ENCODE measurements around the gene VAT1.
"Not testable (repeated sequence)": the region's sequence is repeated elsewhere in the genome, so short reads cannot be mapped to it uniquely, and the experiment has no call there.

Gene VAT1

GRCh38 chr17:42997390-42997983 lies 24.7 kb downstream of the VAT1 start:
- DNase-seq (ENCODE audit: insufficient read length, low spot score) (no peak), FAIRE-seq (peak; percentile 48)
- no peak for TF ChIP-seq SPI1 (IDR thresholded peaks at IDR 0.05; ENCODE audit: low read depth, low read length)

GRCh38 chr17:42993913-42994312 lies 28.3 kb downstream of the VAT1 start:
- not testable (repeated sequence) for FAIRE-seq; DNase-seq (ENCODE audit: insufficient read length, low spot score)

GRCh38 chr17:42992872-42993271 lies 29.3 kb downstream of the VAT1 start:
- DNase-seq (ENCODE audit: insufficient read length, low spot score) (no peak), FAIRE-seq (no peak)
- TF ChIP-seq TAF1 (IDR thresholded peaks at IDR 0.05; ENCODE audit: low read depth, low read length) (no peak), POLR2AphosphoS5 (IDR thresholded peaks at IDR 0.05; ENCODE audit: low read depth, low read length) (no peak), PAX5 (IDR thresholded peaks at IDR 0.05; ENCODE audit: insufficient read depth, low read length, severe bottlenecking) (no peak)

GRCh38 chr17:42991471-42991870 lies 30.7 kb downstream of the VAT1 start:
- no peak for FAIRE-seq

GRCh38 chr17:42989726-42990652 lies 32.2 kb downstream of the VAT1 start:
- TF ChIP-seq TAF1 (IDR thresholded peaks at IDR 0.05; ENCODE audit: low read depth, low read length) (no peak), PAX5 (IDR thresholded peaks at IDR 0.05; ENCODE audit: insufficient read depth, low read length, severe bottlenecking) (no peak), POLR2A (IDR thresholded peaks at IDR 0.05; ENCODE audit: low read depth, low read length) (no peak), POLR2AphosphoS5 (IDR thresholded peaks at IDR 0.05; ENCODE audit: low read depth, low read length) (no peak), SPI1 (IDR thresholded peaks at IDR 0.05; ENCODE audit: low read depth, low read length) (no peak), POU2F2 (IDR thresholded peaks at IDR 0.05; ENCODE audit: low read depth, low read length) (no peak)
- no peak for FAIRE-seq
- no peak for DNase-seq (ENCODE audit: insufficient read length, low spot score)

More at GRCh38 chr17:42991471-42991870, 30.7 kb downstream of the VAT1 start:
- DNase-seq (ENCODE audit: insufficient read length, low spot score): no peak
- TF ChIP-seq PAX5 (IDR thresholded peaks at IDR 0.05; ENCODE audit: insufficient read depth, low read length, severe bottlenecking) (no peak), POU2F2 (IDR thresholded peaks at IDR 0.05; ENCODE audit: low read depth, low read length) (no peak), SPI1 (IDR thresholded peaks at IDR 0.05; ENCODE audit: low read depth, low read length) (no peak), POLR2A (IDR thresholded peaks at IDR 0.05; ENCODE audit: low read depth, low read length) (no peak), TAF1 (IDR thresholded peaks at IDR 0.05; ENCODE audit: low read depth, low read length) (no peak), POLR2AphosphoS5 (IDR thresholded peaks at IDR 0.05; ENCODE audit: low read depth, low read length) (no peak)

GRCh38 chr17:42989141-42989540 lies 33.0 kb downstream of the VAT1 start:
- TF ChIP-seq POLR2AphosphoS5 (IDR thresholded peaks at IDR 0.05; ENCODE audit: low read depth, low read length): no peak
- no peak for TF ChIP-seq PAX5 (IDR thresholded peaks at IDR 0.05; ENCODE audit: insufficient read depth, low read length, severe bottlenecking)
- no peak for TF ChIP-seq TAF1 (IDR thresholded peaks at IDR 0.05; ENCODE audit: low read depth, low read length)
- no peak for TF ChIP-seq POLR2A (IDR thresholded peaks at IDR 0.05; ENCODE audit: low read depth, low read length)
- no peak for TF ChIP-seq POU2F2 (IDR thresholded peaks at IDR 0.05; ENCODE audit: low read depth, low read length)
- TF ChIP-seq SPI1 (IDR thresholded peaks at IDR 0.05; ENCODE audit: low read depth, low read length): no peak
- DNase-seq (ENCODE audit: insufficient read length, low spot score): no peak
- no peak for FAIRE-seq

- DNase-seq (ENCODE audit: insufficient read length, low spot score) (peak; percentile 48), FAIRE-seq (peak; percentile 16)
- TF ChIP-seq SPI1 (IDR thresholded peaks at IDR 0.05; ENCODE audit: low read depth, low read length) (peak; percentile 99), PAX5 (IDR thresholded peaks at IDR 0.05; ENCODE audit: insufficient read depth, low read length, severe bottlenecking) (peak; percentile 69), POLR2A (IDR thresholded peaks at IDR 0.05; ENCODE audit: low read depth, low read length) (no peak), TAF1 (IDR thresholded peaks at IDR 0.05; ENCODE audit: low read depth, low read length) (no peak), POLR2AphosphoS5 (IDR thresholded peaks at IDR 0.05; ENCODE audit: low read depth, low read length) (no peak), POU2F2 (IDR thresholded peaks at IDR 0.05; ENCODE audit: low read depth, low read length) (no peak)
Observed at GRCh38 chr17:42985225-42985624, 37.0 kb downstream of the VAT1 start.

GRCh38 chr17:42982266-42982665 lies 39.9 kb downstream of the VAT1 start:
- DNase-seq (ENCODE audit: insufficient read length, low spot score): no peak
- TF ChIP-seq POU2F2 (IDR thresholded peaks at IDR 0.05; ENCODE audit: low read depth, low read length): no peak
- no peak for TF ChIP-seq PAX5 (IDR thresholded peaks at IDR 0.05; ENCODE audit: insufficient read depth, low read length, severe bottlenecking)
- no peak for TF ChIP-seq POLR2A (IDR thresholded peaks at IDR 0.05; ENCODE audit: low read depth, low read length)
- no peak for TF ChIP-seq POLR2AphosphoS5 (IDR thresholded peaks at IDR 0.05; ENCODE audit: low read depth, low read length)
- TF ChIP-seq SPI1 (IDR thresholded peaks at IDR 0.05; ENCODE audit: low read depth, low read length): no peak
- no peak for FAIRE-seq

- peak; percentile 59 for DNase-seq (ENCODE audit: insufficient read length, low spot score)
- peak; percentile 90 for FAIRE-seq
- no peak for TF ChIP-seq SPI1 (IDR thresholded peaks at IDR 0.05; ENCODE audit: low read depth, low read length)
- TF ChIP-seq POLR2A (IDR thresholded peaks at IDR 0.05; ENCODE audit: low read depth, low read length): peak; percentile 65
- TF ChIP-seq POLR2AphosphoS5 (IDR thresholded peaks at IDR 0.05; ENCODE audit: low read depth, low read length): peak; percentile 69
Observed at GRCh38 chr17:42980766-42981397, 41.3 kb downstream of the VAT1 start.

GRCh38 chr17:42980274-42980765 lies 41.9 kb downstream of the VAT1 start, which contains the start of gene RUNDC1:
TSS of gene RUNDC1 (plus strand) at chr17:42980565. CDS start at chr17:42980577, 12 bp downstream.
- FAIRE-seq (peak; percentile 73), DNase-seq (ENCODE audit: insufficient read length, low spot score) (peak; percentile 88)
- TF ChIP-seq SPI1 (IDR thresholded peaks at IDR 0.05; ENCODE audit: low read depth, low read length): no peak
- TF ChIP-seq TAF1 (IDR thresholded peaks at IDR 0.05; ENCODE audit: low read depth, low read length): peak; percentile 47
- peak; percentile 72 for TF ChIP-seq PAX5 (IDR thresholded peaks at IDR 0.05; ENCODE audit: insufficient read depth, low read length, severe bottlenecking)

Measured in GM12891 (cell line).